HG03280 (cell line): Measurements from ENCODE around the gene ATP8A2.

ENCODE experiments used
- ATAC-seq: cut with Tn5 transposase; IDR thresholded peaks from one replicate; pipeline ENCODE4 v1.9.1; 2021; ENCODE audit warnings: mild to moderate bottlenecking, moderate library complexity; ENCODE audit not compliant: unreplicated experiment

ATP8A2 gene

GRCh38 chr13:25982907-25983306 lies 611.1 kb downstream of the ATP8A2 start:
- no peak for ATAC-seq

GRCh38 chr13:25987987-25988386 lies 616.2 kb downstream of the ATP8A2 start:
- no peak for ATAC-seq

- ATAC-seq: no peak
These were observed 616.9 kb downstream of the ATP8A2 start for GRCh38 chr13:25988661-25989060.

GRCh38 chr13:25990801-25991200 lies 619.0 kb downstream of the ATP8A2 start:
- no peak for ATAC-seq

GRCh38 chr13:25992076-25992475 lies 620.3 kb downstream of the ATP8A2 start:
- ATAC-seq: no peak

GRCh38 chr13:26007261-26008125 lies 635.7 kb downstream of the ATP8A2 start:
- ATAC-seq: no peak

- no peak for ATAC-seq
These were observed 638.9 kb downstream of the ATP8A2 start for GRCh38 chr13:26010487-26011207.

GRCh38 chr13:26011208-26011573 lies 639.4 kb downstream of the ATP8A2 start:
- no peak for ATAC-seq

GRCh38 chr13:26011996-26012821 lies 640.4 kb downstream of the ATP8A2 start:
- ATAC-seq: no peak

GRCh38 chr13:26012995-26013394 lies 641.2 kb downstream of the ATP8A2 start:
- no peak for ATAC-seq

GRCh38 chr13:26015271-26016125 lies 643.7 kb downstream of the ATP8A2 start:
- no peak for ATAC-seq

GRCh38 chr13:26016189-26016588 lies 644.4 kb downstream of the ATP8A2 start:
- no peak for ATAC-seq

GRCh38 chr13:26017196-26017921 lies 645.6 kb downstream of the ATP8A2 start:
- ATAC-seq: no peak

GRCh38 chr13:26017932-26018665 lies 646.3 kb downstream of the ATP8A2 start:
- ATAC-seq: no peak

GRCh38 chr13:26019251-26019650 lies 647.5 kb downstream of the ATP8A2 start:
- ATAC-seq: no peak

- no peak for ATAC-seq
These were observed 648.4 kb downstream of the ATP8A2 start for GRCh38 chr13:26019881-26020870.

- no peak for ATAC-seq
These were observed 649.1 kb downstream of the ATP8A2 start for GRCh38 chr13:26020891-26021290.

- ATAC-seq: no peak
These were observed 649.7 kb downstream of the ATP8A2 start for GRCh38 chr13:26021516-26021915.
